HEK293T (cell line): Measurements from ENCODE around the gene SYCN.

Experiments used
- CTCF ChIA-PET: fragments of 350-600 bp; formaldehyde crosslinking; extraction: SDS; loops from one replicate; lab custom pipeline; 2021; ENCODE audit warnings: antibody characterized with exemption, inconsistent platforms; lab: Yijun Ruan, JAX
- POLR2A ChIA-PET: fragments of 350-600 bp; formaldehyde crosslinking; extraction: SDS; loops from one replicate; lab custom pipeline; 2020; ENCODE audit warnings: antibody characterized with exemption, inconsistent platforms; lab: Yijun Ruan, JAX
- DNase-seq: peaks from one replicate; pipeline ENCODE4 v3.0.0; 2012; ENCODE audit warnings: mixed read lengths; ENCODE audit errors: extremely low spot score
- ARNT ChIP-seq: fragments of 450-650 bp; IDR thresholded peaks from 2 replicates; pipeline ENCODE4 v1.6.1; 2017; ENCODE audit warnings: mild to moderate bottlenecking
- BHLHE40 ChIP-seq: fragments of 450-650 bp; IDR thresholded peaks from 2 replicates; pipeline ENCODE4 v1.6.1; 2016; ENCODE audit warnings: mild to moderate bottlenecking, moderate library complexity, borderline replicate concordance
- CTBP1 ChIP-seq: fragments of 450-650 bp; IDR thresholded peaks from 2 replicates; pipeline ENCODE4 v1.6.1; 2016; ENCODE audit warnings: borderline replicate concordance
- ELF4 ChIP-seq: fragments of 450-650 bp; IDR thresholded peaks from 2 replicates; pipeline ENCODE4 v1.6.1; 2017; ENCODE audit warnings: antibody characterized with exemption
- FOXA1 ChIP-seq: fragments of 450-650 bp; IDR thresholded peaks from 2 replicates; pipeline ENCODE4 v1.6.1; 2016; ENCODE audit warnings: mild to moderate bottlenecking
- FOXK2 ChIP-seq: fragments of 450-650 bp; IDR thresholded peaks from 2 replicates; pipeline ENCODE4 v1.6.1; 2016; ENCODE audit warnings: mild to moderate bottlenecking
- FOXM1 ChIP-seq: fragments of 450-650 bp; IDR thresholded peaks from 2 replicates; pipeline ENCODE4 v1.6.1; 2017; ENCODE audit warnings: mild to moderate bottlenecking, borderline replicate concordance
- HDGF ChIP-seq: fragments of 450-650 bp; IDR thresholded peaks from 2 replicates; pipeline ENCODE4 v1.6.1; 2017; ENCODE audit warnings: antibody characterized with exemption, borderline replicate concordance
- L3MBTL2 ChIP-seq: fragments of 450-650 bp; conservative IDR thresholded peaks from 2 replicates; pipeline ENCODE4 v1.6.1; 2016; ENCODE audit warnings: mild to moderate bottlenecking
- LEF1 ChIP-seq: fragments of 450-650 bp; IDR thresholded peaks from 2 replicates; pipeline ENCODE4 v1.6.1; 2017; ENCODE audit warnings: mild to moderate bottlenecking, borderline replicate concordance
- NFRKB ChIP-seq: fragments of 450-650 bp; IDR thresholded peaks from 2 replicates; pipeline ENCODE4 v1.6.1; 2016; ENCODE audit warnings: mild to moderate bottlenecking, moderate library complexity
- PKNOX1 ChIP-seq: fragments of 450-650 bp; IDR thresholded peaks from 2 replicates; pipeline ENCODE4 v1.6.1; 2016
- SP1 ChIP-seq: fragments of 450-650 bp; IDR thresholded peaks from 2 replicates; pipeline ENCODE4 v1.6.1; 2017
- SUZ12 ChIP-seq: fragments of 450-650 bp; IDR thresholded peaks from 2 replicates; pipeline ENCODE4 v1.6.1; 2016; ENCODE audit warnings: mild to moderate bottlenecking
- TARDBP ChIP-seq: fragments of 450-650 bp; IDR thresholded peaks from 2 replicates; pipeline ENCODE4 v1.6.1; 2016
- ZNF384 ChIP-seq: fragments of 450-650 bp; IDR thresholded peaks from 2 replicates; pipeline ENCODE4 v1.6.1; 2016

The SYCN gene

GRCh38 chr19:39179754-39180153 is 24.3 kb downstream of the SYCN start:
- ChIA-PET POLR2A (no interaction called here), CTCF (no interaction called here)
- TF ChIP-seq SUZ12 = no peak
- no peak for TF ChIP-seq L3MBTL2
- TF ChIP-seq HDGF = no peak
- no peak for TF ChIP-seq FOXA1
- TF ChIP-seq TARDBP = no peak
- TF ChIP-seq ELF4 = no peak
- no peak for TF ChIP-seq SP1
- TF ChIP-seq FOXM1 = no peak
- no peak for TF ChIP-seq LEF1

DNA sequence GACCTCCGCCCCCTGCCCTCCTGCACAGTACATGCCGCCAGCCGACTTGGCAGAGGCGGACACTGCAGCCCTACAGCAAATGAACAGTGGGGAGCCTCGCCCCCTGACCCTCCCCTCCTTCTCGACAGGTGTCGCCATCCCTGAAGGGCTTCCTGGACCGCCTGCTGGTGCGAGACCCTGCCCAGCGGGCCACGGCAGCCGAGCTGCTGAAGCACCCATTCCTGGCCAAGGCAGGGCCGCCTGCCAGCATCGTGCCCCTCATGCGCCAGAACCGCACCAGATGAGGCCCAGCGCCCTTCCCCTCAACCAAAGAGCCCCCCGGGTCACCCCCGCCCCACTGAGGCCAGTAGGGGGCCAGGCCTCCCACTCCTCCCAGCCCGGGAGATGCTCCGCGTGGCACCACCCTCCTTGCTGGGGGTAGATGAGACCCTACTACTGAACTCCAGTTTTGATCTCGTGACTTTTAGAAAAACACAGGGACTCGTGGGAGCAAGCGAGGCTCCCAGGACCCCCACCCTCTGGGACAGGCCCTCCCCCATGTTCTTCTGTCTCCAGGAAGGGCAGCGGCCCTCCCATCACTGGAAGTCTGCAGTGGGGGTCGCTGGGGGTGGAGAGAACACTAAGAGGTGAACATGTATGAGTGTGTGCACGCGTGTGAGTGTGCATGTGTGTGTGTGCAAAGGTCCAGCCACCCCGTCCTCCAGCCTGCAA is 25.6 kb downstream of the SYCN start:
- POLR2A ChIA-PET = no interaction called here
- TF ChIP-seq FOXK2 = no peak
- no peak for TF ChIP-seq PKNOX1
- DNase-seq = no peak
- CTCF ChIA-PET = no interaction called here

More at GRCh38 chr19:39179754-39180153, 24.3 kb downstream of the SYCN start:
- no peak for DNase-seq

DNA sequence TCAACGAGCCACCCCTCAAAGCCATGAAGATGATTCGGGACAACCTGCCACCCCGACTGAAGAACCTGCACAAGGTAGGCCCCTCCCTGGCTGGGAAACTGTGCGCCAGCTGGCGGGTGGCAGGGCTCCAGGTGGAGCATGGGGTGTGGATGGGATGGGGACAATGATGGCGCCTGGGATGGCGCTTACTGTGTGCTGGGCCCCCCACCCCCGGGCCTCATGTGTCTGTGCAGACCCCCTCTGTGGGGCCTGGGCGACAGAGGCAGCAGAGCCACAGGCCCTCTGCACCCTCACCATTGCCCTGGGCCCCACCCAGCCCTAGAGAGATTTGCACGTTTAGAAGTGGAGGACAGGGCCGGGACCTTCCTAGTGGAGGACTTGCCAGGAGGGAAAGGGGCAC is 26.3 kb downstream of the SYCN start:
- no peak for DNase-seq
- TF ChIP-seq TARDBP (no peak), FOXK2 (no peak), ELF4 (no peak), ZNF384 (no peak), LEF1 (no peak), HDGF (no peak), FOXM1 (no peak), ARNT (no peak), SP1 (no peak), PKNOX1 (no peak), L3MBTL2 (no peak), CTBP1 (no peak), FOXA1 (no peak), BHLHE40 (no peak), NFRKB (no peak), SUZ12 (no peak)
- CTCF ChIA-PET = no interaction called here
- POLR2A ChIA-PET = no interaction called here

DNA sequence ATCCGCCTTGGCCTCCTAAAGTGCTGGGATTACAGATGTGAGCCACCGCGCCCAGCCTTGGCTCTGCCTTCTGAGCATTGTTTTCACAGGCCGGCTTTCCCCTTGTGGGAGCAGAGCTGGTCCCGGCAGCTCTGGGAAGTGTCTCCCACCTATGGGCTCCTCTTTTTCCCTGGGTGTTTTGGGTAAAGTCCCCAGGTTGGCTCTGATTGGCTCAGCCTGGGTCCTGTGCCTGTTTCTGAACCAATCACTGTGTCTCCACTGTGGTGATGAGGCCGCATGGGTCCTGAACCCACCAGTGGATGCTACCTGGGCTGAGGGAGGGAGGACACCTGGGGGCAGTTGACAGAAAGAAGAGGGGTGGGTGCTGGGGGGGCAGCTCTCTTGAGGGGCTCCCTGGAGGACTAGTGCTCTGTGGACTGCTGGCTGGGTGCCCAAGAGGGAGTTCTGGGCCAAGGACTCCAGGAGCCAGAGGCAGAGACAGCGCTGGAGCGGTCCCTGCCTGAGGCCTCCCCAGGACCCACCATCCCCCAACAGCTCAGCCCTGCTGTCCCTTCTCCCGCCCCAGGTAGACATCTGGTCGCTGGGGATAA is 26.9 kb downstream of the SYCN start:
- CTCF ChIA-PET = no interaction called here
- POLR2A ChIA-PET = no interaction called here
- TF ChIP-seq FOXA1 (no peak), TARDBP (no peak)
- DNase-seq = no peak

DNA sequence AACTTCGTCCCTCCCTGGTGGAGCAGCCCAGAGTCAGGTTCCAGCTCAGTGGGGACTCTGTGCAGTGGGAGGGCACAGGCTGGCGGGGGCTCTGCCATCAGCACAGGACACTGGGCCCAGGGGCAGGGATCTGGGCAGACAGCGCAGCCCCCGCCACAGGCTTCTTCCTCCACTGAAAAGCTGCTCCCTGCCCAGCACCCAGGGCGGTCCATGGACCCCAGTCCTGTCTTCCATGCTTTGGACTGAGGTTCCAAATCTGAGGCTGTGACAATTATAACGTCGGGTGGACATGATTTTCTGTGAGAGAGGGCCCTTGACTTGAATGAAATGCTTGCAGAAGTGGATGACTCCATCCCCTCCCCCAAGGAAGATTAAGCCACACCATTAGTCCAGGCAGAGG is 28.5 kb downstream of the SYCN start:
- ChIA-PET CTCF (interaction anchor here (2.0 kb wide), 1 partner anchor 11 kb away, joined by 6 read pairs; no protein-coding TSS in a partner anchor), POLR2A (no interaction called here)
- DNase-seq = no peak
- no peak for TF ChIP-seq TARDBP
- no peak for TF ChIP-seq SUZ12
- TF ChIP-seq HDGF = no peak

DNA sequence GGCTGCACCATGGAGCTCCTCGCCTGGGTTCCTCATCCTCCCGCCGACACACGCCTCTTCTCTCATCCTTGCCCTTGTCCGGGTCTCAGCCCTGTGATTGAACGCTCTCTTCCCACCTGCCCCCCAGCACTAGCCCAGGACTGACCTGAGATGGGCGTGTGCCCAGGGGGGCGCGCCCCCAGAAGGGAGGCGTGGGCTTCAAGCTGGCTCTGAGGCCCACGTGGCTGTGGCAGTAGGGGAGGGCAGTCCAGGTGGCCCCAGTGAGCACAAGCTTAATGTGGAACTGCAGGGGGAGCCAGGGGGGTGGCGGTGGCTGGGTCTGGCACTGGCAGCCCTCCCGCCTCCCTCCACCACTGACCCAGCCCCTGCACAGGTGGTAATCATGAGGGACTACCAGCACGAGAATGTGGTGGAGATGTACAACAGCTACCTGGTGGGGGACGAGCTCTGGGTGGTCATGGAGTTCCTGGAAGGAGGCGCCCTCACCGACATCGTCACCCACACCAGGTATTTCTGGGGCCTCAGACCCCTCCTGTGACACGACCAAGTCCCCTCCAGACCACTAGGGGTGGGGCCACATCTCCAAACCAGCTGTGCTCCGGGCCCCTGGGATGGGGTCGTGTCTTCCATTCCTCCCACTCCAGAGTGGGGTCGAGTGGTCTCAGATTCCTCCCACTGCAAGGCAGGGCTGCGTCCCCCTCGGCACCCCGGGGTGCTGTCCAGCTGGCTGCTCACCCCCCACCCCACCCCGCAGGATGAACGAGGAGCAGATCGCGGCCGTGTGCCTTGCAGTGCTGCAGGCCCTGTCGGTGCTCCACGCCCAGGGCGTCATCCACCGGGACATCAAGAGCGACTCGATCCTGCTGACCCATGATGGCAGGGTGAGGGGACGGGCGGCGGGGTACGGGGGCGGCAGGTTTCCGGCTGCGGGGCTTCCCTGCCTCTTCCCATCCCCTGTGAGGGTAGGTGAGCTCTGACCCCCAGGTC is 29.2 kb downstream of the SYCN start:
- no peak for TF ChIP-seq SP1
- TF ChIP-seq SUZ12 = no peak
- no peak for TF ChIP-seq PKNOX1
- TF ChIP-seq BHLHE40 = no peak
- TF ChIP-seq L3MBTL2 = no peak
- TF ChIP-seq ELF4 = no peak
- no peak for TF ChIP-seq TARDBP
- TF ChIP-seq CTBP1 = no peak
- TF ChIP-seq ARNT = no peak
- DNase-seq = no peak
- ChIA-PET POLR2A (no interaction called here), CTCF (interaction anchor here (2.0 kb wide), 1 partner anchor 12 kb away, joined by 6 read pairs; no protein-coding TSS in a partner anchor)
